ENCODE data around the gene DKK1. TPM values are rescaled to one million over a fixed set of nuclear protein-coding genes. Genes with fewer than 3 reads are reported as not detected.

The DKK1 gene
- polyA plus RNA-seq, 4 donors: 36.4 to 58.8 (median 47.6) TPM

DNA sequence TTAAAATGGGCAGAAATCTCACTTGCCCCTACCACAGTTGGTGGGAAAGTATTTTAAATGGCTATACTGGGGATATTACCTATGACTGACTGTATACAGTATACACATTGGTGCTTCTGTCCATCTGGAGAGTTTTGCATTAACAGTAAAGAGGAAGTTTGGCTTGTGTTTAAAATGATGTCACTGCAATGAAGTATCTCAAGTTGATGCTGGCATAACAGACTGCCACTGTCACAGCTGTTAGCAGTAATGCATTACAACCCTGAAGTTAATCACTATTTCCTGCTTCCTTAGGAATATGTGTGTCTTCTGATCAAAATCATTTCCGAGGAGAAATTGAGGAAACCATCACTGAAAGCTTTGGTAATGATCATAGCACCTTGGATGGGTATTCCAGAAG is 1.9 kb downstream of the DKK1 start:
- no peak for DNase-seq (ENCODE audit: low read depth in 4 of 4, low spot score in 3 of 4)

DNA sequence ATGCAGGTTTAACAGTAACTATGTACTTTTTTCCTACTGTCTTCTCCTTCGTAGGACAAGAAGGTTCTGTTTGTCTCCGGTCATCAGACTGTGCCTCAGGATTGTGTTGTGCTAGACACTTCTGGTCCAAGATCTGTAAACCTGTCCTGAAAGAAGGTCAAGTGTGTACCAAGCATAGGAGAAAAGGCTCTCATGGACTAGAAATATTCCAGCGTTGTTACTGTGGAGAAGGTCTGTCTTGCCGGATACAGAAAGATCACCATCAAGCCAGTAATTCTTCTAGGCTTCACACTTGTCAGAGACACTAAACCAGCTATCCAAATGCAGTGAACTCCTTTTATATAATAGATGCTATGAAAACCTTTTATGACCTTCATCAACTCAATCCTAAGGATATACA is 2.4 kb downstream of the DKK1 start:
- no peak for DNase-seq (ENCODE audit: low read depth in 4 of 4, low spot score in 3 of 4)

DNA sequence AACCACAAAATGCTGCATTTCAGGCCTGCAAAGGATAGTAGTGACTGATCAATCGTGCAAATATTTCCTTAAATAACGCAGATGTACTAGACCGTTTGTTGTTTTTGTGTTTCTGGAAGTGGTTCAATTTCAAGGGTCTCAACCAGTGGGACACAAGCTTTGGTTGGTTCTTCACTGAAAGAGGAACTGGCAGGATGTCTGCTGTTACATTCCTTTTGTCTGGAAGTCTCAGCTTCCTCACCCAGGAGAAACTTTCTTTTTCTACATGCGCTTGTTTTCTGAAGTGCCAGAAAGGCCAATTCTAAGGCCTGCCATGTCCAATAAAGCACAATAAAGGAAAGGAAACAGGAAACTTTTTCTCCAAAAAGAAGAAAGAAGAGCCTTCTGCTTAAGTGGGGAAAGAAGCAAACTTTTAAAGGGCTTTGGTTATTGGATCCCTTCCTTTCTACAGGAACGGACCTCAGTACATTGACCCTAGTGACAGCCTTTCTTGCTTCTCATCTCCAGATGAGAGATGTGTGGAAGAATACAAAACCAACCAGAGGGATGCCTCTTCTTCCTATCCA is 4.1 kb downstream of the DKK1 start:
- no peak for DNase-seq (ENCODE audit: low read depth in 4 of 4, low spot score in 3 of 4)

DNA sequence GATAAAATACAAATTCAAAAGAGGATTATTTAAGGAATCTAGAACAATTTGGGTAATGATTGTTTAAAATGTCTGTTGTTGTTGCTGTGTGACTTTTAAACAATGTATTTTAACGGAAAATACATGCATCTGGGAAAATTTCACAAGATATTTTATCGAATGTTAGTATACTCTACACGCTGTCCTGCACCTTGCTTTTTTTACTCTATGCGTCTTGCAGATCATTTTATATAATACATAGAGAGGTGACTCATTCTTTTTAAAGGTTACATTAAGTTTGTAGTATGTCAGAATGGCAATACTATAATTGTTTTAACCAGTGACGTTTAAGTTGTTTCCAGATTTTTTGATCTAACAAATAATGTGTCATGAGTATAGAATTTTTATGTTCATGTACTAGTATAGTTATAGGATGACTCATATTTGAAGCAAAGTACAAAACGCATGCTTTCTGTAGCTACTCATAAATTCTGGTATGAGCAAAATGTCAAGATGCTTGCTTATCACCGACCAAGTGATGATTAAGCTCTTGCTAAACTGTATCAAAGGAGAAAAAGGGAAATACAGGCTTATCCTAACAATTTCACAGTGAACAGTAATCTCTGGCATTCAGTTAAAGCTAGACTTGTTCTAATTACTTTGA is 4.9 kb downstream of the DKK1 start:
- no peak for DNase-seq (ENCODE audit: low read depth in 4 of 4, low spot score in 3 of 4)

DNA sequence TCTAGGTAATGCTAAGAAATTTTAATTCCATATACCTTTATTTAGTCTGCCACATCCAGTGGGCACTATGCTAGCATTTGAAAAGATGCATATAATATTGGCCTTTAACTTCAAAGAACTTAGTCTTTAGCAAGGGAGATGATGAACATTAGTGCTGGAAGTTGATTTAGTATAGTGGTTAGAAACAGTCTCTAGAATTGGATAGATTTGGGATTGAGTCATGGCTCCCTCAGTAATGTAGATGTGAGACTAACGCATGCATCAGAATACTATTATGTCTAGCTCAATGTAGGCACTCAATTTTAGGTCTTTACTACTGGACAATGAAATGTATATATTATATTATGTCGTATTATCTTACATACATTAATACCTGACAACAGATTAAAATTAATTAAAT is 5.8 kb downstream of the DKK1 start:
- DNase-seq (ENCODE audit: low read depth in 4 of 4, low spot score in 3 of 4): no peak

DNA sequence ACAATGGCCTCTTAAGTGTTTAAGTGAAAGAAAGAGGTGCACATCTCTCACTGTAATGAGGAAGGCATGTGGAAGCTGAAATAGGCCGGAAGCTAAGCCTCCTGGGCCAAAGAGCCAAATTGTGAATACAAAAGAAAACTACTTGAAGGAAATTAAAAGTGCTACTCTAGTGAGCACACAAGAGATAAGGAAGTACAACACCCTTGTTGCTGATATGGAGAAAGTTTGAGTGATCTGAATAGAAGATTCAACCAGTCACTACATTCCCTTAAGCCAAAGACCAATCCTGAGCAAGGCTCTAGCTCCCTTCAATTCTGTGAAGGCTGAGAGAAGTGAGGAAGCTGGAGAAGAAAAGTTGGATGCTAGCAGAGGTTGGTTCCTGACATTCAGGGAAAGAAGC is 8.2 kb downstream of the DKK1 start:
- DNase-seq (ENCODE audit: low read depth in 4 of 4, low spot score in 3 of 4): no peak

DNA sequence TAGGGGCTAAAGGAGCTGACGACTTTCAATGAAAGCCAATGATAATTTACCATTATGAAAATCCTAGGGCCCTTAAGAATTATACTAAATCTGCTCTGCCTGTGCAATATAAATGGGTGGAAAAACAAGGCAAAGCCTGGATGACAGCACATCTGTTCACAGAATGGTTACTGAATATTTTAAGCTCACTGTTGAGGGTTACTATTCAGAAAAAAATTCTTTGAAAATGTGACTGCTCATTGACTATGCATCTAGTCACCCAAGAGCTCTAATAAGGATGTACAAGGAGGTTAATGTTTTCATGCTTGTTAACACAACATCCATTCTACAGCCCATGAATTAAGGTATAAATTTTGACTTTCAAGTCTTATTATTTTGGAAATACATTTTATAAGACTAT is 8.9 kb downstream of the DKK1 start:
- DNase-seq (ENCODE audit: low read depth in 4 of 4, low spot score in 3 of 4): no peak

DNA sequence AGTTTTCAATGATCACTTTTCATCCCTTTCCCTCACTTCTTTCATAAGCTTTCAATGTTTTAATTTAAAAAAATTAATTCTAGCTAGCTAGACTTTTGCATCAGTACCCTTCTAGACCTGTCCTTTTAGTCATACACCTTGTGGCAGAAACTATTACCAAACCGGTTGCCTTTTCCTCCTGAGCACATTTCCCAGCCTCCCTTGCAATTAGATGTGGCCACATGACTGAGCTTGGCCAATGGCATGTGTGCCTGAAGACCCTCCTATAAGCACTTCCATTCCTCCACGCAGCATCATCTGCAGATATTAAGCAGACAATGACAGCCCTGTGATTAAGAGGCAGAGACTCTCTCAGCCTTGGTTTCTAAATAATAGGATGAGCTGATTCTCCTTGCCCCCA is 12.3 kb downstream of the DKK1 start:
- no peak for DNase-seq (ENCODE audit: low read depth in 4 of 4, low spot score in 3 of 4)

DNA sequence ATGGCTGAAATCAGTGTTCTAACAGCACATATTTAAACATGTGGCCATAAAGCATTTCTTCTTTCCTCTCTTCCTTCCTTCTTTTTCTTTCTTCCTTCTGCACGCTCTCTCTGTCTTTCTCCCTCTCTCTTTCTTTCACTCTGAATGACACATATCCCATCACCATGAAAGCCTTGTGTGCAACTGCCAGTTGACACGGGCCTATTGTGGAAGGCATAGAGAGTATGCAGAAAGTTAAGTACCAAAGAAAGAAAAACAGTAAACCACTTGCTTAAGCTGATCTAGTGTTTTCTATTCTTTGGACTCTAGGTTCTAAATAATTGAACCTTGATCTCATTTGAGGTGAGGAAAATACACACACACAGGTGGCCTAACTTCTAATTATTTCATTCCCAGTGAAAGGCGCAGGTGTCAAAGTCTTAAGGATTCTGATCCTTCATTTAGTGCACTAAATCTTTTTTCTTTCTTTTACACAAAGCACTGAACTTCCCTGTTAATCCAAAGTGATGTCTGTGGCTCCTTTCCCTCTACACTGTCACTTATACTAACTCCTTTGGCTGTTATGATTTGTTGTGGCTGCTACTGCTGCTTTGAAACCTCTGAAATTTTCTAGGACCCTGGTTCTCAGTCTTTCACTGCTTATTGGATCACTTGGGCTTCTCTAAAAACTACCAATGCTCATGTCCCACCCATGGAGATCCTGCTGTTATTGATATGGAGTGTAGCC is 17.7 kb downstream of the DKK1 start:
- DNase-seq (ENCODE audit: low read depth in 4 of 4, low spot score in 3 of 4): no peak

DNA sequence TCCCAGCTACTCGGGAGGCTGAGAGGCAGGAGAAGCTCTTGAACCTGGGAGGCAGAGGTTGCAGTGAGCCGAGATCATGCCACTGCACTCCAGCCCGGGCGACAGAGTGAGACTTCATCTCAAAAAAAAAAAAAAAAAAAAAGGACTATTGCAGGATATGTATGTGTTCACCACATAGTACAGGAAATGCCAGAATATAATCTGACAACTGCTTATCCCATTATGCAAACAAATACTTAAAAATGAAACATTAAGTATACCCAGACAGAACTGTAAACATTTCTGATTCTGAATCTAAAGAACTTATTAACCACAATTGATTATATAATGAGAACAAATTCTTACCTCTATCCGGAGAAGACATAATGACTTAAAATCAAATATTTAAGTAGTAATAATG is 18.7 kb downstream of the DKK1 start:
- DNase-seq (ENCODE audit: low read depth in 4 of 4, low spot score in 3 of 4): no peak

DNA sequence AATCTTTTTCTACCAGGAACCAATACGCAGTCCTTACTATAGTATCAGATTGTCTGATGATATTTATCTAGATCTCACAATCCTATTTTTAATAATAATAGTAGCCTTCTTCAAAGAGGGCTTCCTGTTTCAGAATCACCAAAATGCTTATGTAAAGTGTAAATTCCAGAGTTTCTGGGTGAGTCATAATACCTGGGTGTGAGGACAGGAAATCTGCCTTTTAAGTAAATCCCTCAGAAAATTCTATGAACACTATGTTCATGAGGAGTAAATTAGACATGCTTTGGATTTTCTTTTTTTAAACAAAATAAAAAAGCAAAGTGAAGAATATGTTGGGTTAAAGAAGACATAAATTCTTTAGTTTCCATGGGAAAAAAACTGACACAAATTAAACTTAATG is 20.5 kb downstream of the DKK1 start:
- DNase-seq (ENCODE audit: low read depth in 4 of 4, low spot score in 3 of 4): no peak

DNA sequence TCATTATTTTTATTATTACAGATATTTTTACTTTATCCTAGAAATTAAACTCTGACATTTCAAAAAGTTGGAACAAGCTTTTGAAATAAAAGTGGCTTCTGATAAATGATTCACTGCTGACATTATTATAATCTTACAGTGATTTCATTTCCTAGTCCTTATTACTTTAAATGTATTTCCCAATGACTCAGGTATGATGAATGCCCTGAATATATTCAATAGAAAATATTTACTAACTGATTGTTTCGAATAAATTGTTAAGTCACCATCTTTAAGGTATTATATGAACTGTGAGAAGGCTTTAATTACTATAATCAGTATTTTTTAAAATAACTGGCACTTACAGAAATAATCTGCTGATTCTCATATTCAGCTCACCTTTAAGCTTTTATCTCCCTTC is 21.6 kb downstream of the DKK1 start:
- DNase-seq (ENCODE audit: low read depth in 4 of 4, low spot score in 3 of 4): no peak

DNA sequence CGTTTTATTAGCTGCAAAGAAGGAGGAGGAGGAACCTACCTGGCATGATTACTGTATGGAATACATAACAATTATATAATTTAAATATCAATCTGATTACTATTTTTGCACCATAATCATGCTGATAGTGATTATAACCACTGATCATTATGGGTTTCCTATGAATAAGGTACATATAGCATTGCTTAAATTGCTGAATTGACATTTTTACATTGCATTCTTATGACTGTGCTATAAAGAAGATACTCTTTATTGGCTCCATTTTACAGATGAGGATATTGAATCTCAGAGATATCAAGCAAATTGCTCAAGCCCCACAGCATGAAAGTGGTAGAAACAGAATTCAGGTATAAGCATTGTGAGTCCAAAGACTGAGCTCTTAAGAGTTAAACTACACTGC is 23.1 kb downstream of the DKK1 start:
- DNase-seq (ENCODE audit: low read depth in 4 of 4, low spot score in 3 of 4): no peak

DNA sequence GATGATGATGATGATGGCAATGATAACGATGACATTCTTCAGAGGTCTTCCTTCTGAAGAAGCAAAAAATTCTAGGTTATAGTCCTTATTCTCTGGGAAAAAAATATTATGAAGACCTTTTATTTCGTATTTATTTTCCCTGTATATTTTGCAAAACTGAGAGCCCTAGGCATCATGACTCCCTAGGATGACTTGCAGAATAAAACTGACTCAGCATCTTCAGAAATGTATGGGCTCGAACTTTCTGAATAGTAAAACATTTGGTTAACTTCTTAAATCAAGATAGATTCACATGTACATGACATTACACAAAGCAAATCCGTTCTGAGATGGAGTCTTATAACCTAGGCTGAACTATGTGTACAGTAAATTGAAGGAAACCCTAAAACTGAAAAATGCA is 29.4 kb downstream of the DKK1 start:
- no peak for DNase-seq (ENCODE audit: low read depth in 4 of 4, low spot score in 3 of 4)

DNA sequence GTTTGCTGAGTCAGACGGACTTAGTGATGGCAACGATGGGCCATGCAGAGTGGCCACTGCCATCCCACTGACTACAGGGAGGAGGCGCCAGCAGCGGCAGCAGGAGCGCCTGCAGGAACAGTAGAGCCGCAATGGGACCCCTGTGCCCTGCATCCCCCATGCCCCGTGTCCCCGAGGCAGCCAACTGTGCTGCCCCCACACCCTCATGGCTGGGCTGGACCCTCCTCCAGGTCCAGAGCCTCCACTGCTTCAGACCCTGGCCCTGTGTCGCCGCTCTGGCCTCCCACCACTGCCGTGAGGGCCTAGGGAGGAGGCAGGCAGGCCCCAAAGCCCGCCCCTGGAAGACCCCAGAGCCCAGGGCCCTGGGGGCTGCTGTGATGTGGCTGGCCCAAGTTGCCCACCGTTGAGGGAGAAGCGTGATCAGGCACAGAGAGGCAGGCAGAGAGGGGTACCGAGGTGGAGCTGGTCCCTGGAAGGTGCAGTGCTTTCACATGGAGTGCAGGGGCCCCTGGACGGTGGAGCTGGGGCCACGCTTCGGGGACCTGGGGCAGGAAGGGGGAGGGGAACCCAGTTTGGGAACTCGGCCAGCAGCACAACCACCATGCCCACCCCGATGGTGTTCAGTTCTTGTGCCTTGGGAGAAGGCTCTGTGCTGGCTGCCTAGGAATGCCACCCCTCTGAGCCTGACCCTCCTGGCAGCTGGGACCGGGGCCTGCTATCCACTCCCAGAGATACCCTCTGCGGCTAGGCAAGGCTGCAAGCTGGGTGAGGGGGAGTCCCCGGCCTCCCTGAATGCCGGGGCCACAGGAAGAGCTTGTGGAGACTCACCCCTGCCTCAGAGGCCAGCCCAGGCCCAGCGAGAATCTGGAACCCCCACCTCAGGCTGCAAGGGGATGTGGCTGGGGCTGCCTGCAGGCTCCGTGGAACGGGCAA is 32.6 kb downstream of the DKK1 start:
- no peak for DNase-seq (ENCODE audit: low read depth in 4 of 4, low spot score in 3 of 4)

DNA sequence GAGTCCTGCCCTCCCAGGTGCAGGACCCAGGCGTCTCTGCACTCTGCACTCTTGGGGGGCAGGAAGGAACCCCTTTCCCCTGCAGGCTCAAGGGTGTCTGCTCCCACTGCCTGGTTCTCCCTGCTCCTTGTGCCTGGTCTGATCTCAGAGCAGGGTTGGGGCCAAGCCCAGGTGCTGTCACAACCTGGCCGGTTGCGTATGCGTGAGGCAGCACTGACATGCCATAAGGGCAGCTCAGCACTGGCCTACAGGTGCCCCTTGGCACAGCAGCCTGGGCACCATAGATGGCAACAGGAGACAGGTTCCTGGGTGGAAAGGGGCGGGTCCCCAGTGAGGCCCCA is 33.2 kb downstream of the DKK1 start:
- no peak for DNase-seq (ENCODE audit: low read depth in 4 of 4, low spot score in 3 of 4)

DNA sequence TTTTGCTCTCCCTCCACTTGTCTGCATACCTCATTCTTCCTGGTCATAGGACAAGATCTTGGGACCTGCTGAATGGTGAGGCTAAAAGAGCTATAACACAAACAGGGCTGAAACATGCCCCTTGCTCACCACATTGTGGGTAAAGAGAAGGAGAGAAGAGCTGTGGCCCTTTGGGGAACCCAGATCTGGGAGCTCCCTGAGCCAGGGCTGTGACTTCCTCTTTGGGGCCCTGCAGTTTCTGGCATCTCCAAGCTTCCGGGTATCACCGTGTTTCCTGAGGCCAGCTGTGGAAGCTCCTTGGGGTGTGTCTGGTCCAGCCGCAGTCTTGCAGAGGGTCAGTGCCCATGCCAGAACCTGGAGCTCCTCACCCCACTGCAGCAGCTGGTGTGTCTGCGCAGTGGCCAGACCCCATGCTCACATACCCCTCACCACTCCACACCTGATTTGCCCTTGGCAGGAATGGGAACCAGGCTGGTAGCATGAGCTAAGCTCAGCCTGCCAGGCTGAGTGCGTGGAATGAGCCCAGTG is 34.0 kb downstream of the DKK1 start:
- no peak for DNase-seq (ENCODE audit: low read depth in 4 of 4, low spot score in 3 of 4)

DNA sequence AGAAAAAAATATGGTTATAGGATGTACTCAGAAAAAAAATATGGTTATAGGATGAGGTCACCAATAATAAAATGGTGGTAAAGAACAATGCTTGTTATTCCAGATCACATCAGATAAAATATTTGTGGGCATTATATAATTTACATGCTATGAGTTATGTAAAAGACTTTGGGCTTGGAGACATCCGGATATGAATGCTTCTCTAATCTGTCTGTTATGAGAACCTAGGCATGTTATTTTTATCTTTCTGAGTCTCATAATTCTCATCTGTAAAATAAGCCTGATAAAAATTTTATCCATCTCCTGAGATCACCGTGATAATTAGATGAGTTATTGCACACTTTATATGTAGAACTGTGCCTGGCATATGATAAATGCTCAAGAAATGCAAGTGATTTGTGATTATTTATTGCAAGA is 37.8 kb downstream of the DKK1 start:
- no peak for DNase-seq (ENCODE audit: low read depth in 4 of 4, low spot score in 3 of 4)

DNA sequence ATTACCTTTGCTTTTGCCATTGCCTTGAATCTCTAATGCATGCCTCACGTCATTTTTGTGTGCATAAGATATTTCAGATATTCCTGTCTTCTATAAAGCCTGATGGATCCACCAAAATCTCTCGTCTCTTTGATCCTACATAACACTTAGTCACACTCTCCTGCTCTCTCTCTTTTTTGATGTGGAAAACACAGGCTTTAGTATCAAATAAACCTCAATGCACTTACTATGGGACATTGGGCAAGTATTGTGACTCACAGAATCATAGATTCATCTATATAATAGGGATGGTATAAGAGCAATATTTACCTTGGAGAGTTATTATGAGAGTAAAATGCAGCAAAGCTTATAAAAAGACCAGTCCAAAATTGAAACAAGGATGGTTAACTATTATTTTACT is 39.1 kb downstream of the DKK1 start:
- no peak for DNase-seq (ENCODE audit: low read depth in 4 of 4, low spot score in 3 of 4)

DNA sequence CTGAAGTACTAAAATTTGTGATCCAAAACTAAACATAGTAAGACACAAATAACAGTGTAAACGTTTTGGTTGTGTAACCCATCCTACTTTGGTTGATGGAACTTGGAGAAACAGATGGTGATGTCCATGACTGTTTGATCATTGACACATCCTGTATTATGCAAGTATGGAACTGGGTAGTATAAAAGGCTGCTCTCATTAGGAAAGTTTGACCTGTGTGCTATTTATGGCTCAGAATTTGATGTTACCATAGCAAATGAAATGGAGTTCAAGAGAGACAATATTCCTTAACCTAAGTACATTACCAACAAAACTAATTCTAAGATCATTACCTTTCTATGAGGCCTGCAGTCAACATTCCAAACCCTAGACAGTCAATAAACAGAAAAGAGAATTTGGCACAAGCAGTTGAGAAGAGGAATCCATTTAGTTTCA is 39.9 kb downstream of the DKK1 start:
- DNase-seq (ENCODE audit: low read depth in 4 of 4, low spot score in 3 of 4): no peak

DNA sequence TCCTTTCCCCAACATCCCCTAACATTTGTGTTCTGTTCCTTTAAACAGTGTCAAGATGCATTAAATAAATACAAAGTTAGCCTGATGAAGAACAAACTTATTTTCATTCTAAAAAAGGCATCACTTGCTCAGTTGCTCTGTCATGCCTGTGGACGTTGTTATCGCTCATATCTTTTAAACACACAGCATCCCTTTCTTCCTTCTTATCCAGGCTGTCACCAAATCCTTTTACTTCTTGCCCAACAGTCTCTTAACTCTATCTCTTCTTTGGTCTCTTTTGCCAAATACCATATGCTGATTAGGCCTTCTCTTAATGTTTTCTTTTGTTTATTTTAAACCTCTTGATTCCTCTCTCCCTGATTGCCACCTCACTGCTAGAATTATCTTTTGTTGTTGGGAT is 43.9 kb downstream of the DKK1 start:
- no peak for DNase-seq (ENCODE audit: low read depth in 4 of 4, low spot score in 3 of 4)
